Astrocyte of the cerebellum (primary cell): ENCODE data around the gene GSPT1.
A peak's percentile ranks its signal among the peaks of the same experiment; 100 is the strongest.
"Not testable (repeated sequence)": the region's sequence is repeated elsewhere in the genome, so short reads cannot be mapped to it uniquely, and the experiment has no call there.

ENCODE experiments used
- DNase-seq: peaks from one replicate; pipeline ENCODE4 v3.0.0-alpha.2; 2011; ENCODE audit warnings: low read depth
- H3K4me3 ChIP-seq: 2 replicates; pipeline ENCODE4 v1.5.1; 2011; ENCODE audit warnings: mild to moderate bottlenecking, low read depth, low read length, moderate library complexity
- in situ Hi-C: cut with HindIII; loops from 2 replicates; pipeline ENCODE4 v1.10.0; 2017; ENCODE audit warnings: low sequenced_read_pairs
- TF ChIP-seq, protein P1 (sequence below): IDR thresholded peaks from 2 replicates; pipeline ENCODE4 v1.5.1; 2012; ENCODE audit warnings: low read length, low read depth, moderate library complexity, mild to moderate bottlenecking; ENCODE audit errors: missing control alignments

The GSPT1 gene

GRCh38 chr16:11915644-11916523 lies at the start of gene GSPT1:
Gene GSPT1, minus strand, starts transcription at chr16:11915956. Its CDS starts 236 bp downstream, at chr16:11915720.
- in situ Hi-C loops = no loop called here
- peak within 1 kb of the TSS; percentile 70 for H3K4me3 ChIP-seq
- TF ChIP-seq, protein P1, sequence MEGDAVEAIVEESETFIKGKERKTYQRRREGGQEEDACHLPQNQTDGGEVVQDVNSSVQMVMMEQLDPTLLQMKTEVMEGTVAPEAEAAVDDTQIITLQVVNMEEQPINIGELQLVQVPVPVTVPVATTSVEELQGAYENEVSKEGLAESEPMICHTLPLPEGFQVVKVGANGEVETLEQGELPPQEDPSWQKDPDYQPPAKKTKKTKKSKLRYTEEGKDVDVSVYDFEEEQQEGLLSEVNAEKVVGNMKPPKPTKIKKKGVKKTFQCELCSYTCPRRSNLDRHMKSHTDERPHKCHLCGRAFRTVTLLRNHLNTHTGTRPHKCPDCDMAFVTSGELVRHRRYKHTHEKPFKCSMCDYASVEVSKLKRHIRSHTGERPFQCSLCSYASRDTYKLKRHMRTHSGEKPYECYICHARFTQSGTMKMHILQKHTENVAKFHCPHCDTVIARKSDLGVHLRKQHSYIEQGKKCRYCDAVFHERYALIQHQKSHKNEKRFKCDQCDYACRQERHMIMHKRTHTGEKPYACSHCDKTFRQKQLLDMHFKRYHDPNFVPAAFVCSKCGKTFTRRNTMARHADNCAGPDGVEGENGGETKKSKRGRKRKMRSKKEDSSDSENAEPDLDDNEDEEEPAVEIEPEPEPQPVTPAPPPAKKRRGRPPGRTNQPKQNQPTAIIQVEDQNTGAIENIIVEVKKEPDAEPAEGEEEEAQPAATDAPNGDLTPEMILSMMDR = no peak
- DNase-seq = peak; percentile 95

- in situ Hi-C loops = no loop called here
- no peak within 1 kb of the TSS for H3K4me3 ChIP-seq
- TF ChIP-seq, protein P1 = no peak
- DNase-seq = no peak
These were observed 49.2 kb upstream of the GSPT1 start, which contains the start of gene TNFRSF17 for GRCh38 chr16:11964761-11965551. Gene TNFRSF17, plus strand, starts transcription at chr16:11965210. Its CDS starts 115 bp downstream, at chr16:11965325.

GRCh38 chr16:11963706-11964105 lies 48.0 kb upstream of the GSPT1 start:
- H3K4me3 ChIP-seq = no peak overlapping the region
- TF ChIP-seq, protein P1 = no peak
- in situ Hi-C loops = no loop called here
- no peak for DNase-seq

GRCh38 chr16:11962978-11963377 lies 47.2 kb upstream of the GSPT1 start:
- DNase-seq, in situ Hi-C loops, H3K4me3 ChIP-seq: not testable (repeated sequence)

DNA sequence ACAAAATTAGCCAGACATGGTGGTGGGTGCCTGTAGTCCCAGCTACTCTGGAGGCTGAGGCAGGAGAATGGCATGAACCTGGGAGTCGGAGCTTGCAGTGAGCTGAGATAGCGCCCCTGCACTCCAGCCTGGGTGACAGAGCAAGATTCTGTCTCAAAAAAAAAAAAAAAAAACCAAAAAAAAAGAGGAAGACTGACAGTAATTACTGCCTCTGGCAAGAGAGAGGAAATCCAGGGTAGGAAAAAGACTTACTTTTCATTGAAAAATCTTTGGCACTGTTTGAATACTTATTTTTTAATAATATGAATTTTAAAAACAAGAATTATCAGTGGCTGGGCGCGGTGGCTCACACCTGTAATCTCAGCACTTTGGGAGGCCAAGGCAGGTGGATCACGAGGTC lies 46.7 kb upstream of the GSPT1 start:
- H3K4me3 ChIP-seq, DNase-seq, in situ Hi-C loops: not testable (repeated sequence)

DNA sequence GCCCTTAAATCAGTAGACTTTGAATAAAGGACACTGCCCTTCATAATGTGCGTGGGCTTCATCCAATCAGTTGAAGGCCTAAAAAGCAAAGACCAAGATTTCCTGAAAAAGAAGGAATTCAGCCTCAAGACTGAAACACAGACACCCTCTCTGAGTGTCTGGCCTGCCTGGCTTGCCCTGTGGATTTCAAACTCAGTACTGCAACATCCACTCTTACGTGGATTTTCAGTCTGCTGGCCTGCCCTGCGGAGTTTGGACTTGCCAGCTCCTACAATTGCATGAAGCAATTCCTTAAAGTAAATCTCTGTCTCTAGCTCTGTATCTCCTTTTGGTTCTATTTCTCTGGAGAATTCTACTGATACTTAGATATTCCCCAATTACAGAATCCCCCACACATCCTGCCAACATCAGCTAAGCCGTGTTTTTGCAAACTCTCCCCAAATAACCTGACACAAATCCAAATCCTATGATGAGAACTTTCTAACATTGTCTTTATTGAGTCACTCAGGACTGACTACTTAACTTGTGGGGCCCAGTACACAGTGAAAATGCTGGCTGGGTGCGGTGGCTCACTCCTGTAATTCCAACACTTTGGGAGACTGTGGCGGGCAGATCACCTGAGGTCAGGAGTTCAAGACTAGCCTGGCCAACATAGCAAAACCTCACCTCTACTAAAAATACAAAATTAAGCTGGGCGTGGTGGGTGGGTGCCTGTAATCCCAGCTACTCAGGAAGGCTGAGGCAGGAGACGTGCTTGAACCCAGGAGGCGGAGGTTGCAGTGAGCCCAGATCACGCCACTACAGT lies 42.0 kb upstream of the GSPT1 start:
- no peak for DNase-seq
- TF ChIP-seq, protein P1 = no peak
- in situ Hi-C loops = no loop called here
- no peak overlapping the region for H3K4me3 ChIP-seq

- DNase-seq = no peak
- TF ChIP-seq, protein P1 = no peak
- in situ Hi-C loops = no loop called here
- H3K4me3 ChIP-seq = no peak overlapping the region
These were observed 40.8 kb upstream of the GSPT1 start for GRCh38 chr16:11956558-11956957.
